GM18502 (cell line): Measurements from ENCODE around the gene VPS11.
"Not testable (repeated sequence)": the region's sequence is repeated elsewhere in the genome, so short reads cannot be mapped to it uniquely, and the experiment has no call there.

Source experiments
- ATAC-seq: cut with Tn5 transposase; IDR thresholded peaks from one replicate; pipeline ENCODE4 v1.9.1; 2021; ENCODE audit warnings: mild to moderate bottlenecking; ENCODE audit not compliant: unreplicated experiment, poor library complexity

VPS11 gene

DNA sequence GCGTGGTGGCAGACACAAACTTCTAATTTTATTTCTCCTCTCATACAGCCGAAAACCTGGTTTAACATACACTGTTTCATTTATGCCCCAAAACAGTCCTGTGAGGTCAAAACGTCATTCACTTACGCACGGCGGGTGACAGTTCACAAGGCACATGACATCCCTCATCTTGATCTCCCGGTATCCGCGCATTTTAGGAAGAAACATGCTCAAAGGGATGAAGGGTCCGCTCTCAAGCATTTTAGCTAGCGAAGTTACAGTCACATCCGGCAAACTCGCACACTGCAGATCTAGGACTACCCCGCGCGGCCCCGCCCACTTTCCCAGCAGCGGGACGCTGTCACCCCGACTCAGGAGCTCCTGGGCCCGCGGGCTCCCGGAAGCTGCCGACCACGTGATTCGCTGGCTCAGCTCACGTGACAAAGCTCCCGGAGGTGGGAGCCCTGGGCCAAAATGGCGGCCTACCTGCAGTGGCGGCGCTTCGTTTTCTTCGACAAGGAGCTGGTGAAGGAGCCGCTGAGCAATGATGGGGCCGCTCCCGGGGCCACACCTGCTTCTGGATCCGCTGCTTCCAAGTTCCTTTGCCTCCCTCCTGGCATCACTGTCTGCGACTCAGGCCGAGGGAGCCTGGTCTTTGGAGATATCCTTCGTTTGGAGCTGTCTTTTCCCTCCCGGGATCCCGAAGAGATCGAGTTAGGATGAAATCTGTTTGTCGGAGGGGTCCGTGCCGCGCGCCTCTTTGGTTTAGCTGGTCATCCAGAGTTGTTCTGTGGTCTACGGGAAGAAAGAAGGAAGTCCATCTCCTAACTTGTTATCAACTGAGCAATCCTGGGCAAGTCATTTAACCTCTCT, at the start of gene VPS11:
VPS11 (plus strand) TSS at position 448 of the 852 bp plus-strand sequence; CDS start at position 454, 6 bp downstream.
- ATAC-seq = peak; percentile 90

GRCh38 chr11:119018074-119018938, 49.3 kb upstream of the VPS11 start, which contains the start of the genes RPS25 and TRAPPC4:
Gene RPS25 (minus strand): TSS chr11:119018343. CDS start chr11:119018284, 59 bp downstream.
Gene TRAPPC4 (plus strand): TSS chr11:119018766. CDS start chr11:119018796, 30 bp downstream.
- ATAC-seq = peak; percentile 87

- ATAC-seq = no peak
Measured at GRCh38 chr11:119019996-119020395, 47.6 kb upstream of the VPS11 start.

GRCh38 chr11:119021631-119022030, 46.0 kb upstream of the VPS11 start:
- ATAC-seq = no peak

DNA sequence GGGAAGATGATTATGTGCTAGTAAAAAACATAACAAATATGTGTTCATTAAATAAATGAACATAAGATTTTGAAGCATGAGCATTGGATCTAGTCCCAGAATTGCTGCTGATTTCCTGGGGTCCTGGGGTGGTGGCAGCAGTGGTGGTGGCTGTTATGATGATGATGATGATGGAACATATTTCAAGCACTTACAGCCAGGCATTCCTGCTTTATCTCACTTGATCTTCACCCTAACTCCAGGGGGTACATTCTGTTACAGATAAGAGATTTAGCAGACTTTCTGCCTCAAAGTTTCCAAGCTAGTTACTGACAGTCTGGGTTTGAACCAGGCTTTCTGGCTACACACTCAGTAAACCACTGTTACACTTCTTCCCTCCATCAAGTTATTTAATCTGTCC, 43.9 kb upstream of the VPS11 start:
- ATAC-seq = no peak

- no peak for ATAC-seq
Measured at GRCh38 chr11:119024430-119025098, 43.1 kb upstream of the VPS11 start.

DNA sequence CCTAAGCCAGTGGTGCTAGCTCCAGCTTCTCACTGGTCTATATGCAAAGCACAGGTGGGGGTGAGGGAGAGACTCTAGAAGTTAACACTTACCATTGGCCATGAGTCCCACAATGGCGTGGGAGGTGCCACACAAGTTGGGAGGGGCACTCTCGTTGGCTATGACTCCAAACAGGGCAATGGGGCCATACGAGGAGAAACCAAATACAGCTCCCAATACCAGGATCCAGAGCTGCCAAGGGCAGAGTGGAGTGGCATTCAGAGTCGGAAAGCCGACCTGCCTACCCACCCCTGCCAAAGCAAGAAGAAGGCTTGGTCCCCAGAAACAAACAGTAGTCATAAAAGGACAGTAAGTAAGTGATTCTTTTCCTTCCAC, 42.5 kb upstream of the VPS11 start:
- ATAC-seq = no peak

DNA sequence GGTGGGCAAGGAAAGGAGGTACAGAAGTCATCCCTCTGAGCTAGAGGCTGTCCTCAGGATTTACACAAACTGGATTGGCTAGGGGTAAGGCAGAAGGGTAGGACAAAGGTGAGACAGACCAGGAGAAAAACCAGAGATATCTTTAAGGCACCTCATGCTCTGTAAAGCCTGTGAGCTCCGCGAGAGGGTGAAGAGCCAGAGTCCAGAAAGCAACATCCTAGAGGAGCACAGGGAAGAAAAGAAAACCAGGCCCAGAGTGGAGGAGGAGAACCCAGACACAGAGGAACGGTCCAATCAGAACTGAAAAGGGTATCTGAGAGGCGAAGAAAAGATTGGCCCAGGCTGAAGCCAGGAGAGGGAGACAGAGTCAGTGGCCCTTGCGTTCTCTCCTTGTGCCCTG, 42.1 kb upstream of the VPS11 start:
- no peak for ATAC-seq

DNA sequence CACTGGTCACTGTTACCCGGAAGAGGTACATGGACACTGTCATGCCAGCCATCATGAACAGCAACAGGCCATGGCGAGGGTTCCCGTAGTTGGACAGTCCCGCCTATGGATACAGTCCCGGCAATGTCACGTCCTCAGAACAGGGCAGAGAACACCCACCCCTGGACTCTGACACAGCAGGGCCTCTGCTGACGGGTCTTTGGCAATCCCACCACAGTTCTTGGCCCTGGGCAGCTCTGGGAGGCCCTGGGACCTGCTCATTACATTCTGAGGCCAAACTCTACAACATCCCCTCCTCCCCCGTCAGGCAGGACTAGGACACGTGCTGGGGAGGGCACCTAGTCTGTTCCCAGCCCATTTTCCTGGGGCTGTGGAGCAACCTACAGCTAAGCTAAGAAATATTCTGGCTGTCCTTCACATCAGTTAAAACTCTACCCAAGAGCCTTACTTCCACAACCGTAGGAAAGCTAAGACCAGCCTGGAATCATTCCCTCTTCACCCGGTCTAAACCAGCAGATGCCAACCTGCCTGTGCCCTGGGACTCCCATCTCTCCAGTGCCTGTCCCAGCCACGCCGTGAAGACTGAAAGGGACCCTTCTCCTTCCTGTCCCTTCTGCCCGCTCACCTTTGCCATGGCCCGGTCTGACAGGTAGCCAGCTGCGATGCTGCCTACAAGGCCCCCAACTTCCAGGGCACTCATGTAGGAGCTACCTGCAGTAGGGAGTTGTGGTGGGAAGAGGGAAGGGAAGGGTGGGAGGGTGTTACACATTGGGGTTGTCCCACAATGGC, 41.4 kb upstream of the VPS11 start:
- ATAC-seq = no peak

GRCh38 chr11:119026970-119027369, 40.6 kb upstream of the VPS11 start:
- no peak for ATAC-seq

DNA sequence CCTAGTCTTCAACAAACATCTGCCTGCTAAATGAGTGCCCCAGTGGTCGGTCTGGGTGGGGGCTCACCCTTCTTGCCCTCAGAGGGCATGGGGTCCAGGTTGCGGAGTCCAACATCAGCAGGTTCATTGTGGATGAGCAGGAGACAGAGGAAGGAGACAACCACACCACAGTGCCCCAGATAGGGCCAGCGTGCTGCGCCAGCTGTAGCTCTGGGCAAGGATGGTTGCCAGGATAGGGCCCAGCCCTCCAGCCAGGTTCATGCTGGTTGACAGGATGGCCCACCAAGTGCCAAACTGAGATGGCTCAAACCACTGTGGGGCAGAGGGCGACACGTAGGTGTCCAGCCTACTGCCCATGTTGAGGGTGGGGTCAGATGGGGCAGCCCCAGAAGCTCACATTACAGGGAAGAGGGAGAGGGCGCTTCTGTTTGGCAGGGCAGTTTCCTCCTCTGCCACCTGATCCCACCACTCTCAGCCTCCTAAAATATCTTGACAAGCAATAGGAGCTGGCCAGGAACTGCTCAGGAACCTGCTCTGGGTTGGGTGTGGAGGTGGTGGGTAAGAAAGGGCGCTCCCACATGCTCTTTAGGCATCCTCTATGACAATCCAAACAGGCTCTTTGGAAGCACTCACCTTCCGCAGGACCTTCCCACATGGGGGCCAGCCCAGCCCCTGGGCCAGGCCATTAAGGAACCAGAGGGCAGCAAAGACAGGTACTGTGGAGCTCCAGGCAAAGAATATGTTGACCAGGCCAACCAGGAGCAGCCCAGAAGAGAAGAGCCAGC, 39.9 kb upstream of the VPS11 start:
- ATAC-seq = no peak

DNA sequence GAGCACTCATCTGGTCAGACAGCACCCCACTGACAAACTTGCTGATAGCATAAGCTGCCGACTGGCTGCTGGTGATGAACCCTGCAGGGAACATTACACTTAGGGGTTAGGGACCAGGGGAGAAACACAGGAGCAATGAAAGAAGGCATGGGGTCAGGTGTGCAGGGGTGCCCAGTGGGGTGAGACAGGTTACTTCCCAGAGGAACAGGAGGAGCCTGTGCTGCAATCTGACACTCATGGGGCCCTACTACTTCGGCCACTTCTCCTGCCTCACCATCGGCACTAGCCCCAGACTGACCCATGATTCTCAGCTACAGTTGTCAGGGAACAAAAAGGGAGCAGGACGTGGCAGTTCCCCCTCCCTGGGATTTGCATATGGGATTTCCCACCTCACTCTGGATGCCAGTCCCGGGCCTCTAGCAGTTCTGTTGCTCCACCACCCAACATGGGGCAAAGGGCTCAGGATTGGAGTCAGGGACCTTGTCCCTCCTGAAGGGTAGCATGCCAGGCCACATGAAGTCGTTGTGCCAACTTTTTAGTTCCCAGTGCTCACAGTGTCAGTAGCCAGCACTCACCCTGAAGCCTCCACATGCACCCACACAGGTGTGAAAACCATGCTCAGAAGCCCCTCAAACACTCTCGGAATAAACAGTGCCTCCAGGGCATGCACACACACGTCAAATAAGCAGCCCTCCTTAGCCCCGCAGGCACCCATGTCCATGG, 39.1 kb upstream of the VPS11 start:
- ATAC-seq = no peak

DNA sequence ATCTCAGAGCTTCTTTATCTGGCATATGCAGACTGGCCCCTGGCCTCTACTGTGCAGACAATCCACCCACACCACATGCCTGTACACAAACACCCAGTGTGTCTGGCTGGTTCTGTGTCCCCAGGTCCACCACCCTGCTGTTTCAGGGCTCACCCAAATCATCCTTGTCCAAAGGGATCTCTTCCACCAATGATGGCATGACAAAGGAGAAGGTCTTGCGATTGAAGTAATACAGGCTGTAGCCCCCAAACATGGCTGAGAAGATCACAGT, 38.6 kb upstream of the VPS11 start:
- no peak for ATAC-seq

- ATAC-seq = no peak
Measured at GRCh38 chr11:119029340-119030028, 38.1 kb upstream of the VPS11 start.

DNA sequence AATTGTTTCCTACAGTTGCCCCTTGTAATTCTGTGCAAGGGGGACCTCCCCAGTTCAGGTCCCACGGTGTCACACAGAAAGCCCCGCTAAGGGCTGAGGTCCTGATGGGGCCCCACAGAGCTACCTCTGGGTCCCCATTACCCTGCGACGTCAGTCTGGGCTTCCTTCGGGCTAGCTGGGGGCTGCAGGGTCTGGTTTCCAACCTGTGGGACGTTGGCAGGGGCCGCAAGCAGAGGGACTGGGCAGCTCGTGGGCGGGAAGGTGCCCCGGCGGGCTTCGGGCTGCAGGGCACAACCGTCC, 37.6 kb upstream of the VPS11 start:
- peak; percentile 5 for ATAC-seq

- peak; percentile 79 for ATAC-seq
Measured at GRCh38 chr11:119030329-119031047, 37.1 kb upstream of the VPS11 start, which contains the start of gene SLC37A4. Gene SLC37A4 (minus strand): TSS chr11:119030877.

DNA sequence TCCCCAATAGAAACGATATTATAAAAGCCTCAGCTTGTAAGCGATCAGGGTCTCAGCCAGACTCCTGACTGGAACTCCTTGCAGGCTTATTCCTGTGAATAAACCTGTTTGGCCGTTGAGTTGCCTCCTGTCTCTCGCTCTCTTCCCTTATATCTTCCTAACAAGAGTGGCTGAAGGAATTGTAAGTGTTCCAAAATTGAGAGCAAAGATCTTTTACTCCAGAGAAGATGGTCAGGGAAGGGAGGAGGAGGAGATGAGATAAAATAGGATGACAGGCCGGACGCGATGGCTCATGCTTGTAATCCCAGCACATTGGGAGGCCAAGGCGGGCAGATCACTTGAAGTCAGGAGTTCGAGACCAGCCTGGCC, 35.7 kb upstream of the VPS11 start:
- no peak for ATAC-seq

- ATAC-seq = not testable (repeated sequence)
Measured at GRCh38 chr11:119033421-119033820, 34.2 kb upstream of the VPS11 start.
